ENCODE results near the gene SPTB.

Gene SPTB

DNA sequence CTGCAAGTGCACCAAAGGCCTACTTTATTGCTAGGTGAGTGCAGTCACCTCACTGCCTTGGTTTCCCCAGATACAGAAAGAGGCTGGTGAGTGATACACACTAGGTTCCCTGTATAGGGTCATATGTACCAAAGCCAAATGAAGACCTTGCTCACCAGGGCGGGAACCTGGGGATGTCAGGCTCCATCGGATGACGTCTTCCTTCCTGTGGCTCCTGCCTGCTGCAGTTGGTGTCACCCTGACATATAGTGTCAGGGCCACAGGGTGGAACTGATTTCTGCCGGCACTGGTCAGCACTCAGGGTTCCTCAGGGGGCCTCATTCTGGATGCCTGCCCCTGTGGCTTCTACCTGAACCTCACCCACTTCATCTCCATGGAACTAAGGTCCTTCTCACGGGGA is 132.4 kb downstream of the SPTB start:
- H3K9me3 ChIP-seq (ENCODE audit: control insufficient read depth, insufficient read depth, low read length), result no peaks in the 10 kb centered on the region
- no peak overlapping the region for H3K9ac ChIP-seq (ENCODE audit: low read depth, low read length)
- H3K4me1 ChIP-seq (ENCODE audit: control insufficient read depth, insufficient read depth, low read length), result no peaks in the 10 kb centered on the region
- H3K36me3 ChIP-seq (ENCODE audit: control insufficient read depth, insufficient read depth, low read length), result peaks cover 57% of the 10 kb centered on the region
- H3K4me3 ChIP-seq (ENCODE audit: low read depth, low read length), result no peak overlapping the region
- H3K27ac ChIP-seq (ENCODE audit: low read depth, low read length), result no peak overlapping the region
- no peaks in the 10 kb centered on the region for H3K27me3 ChIP-seq (ENCODE audit: control insufficient read depth, insufficient read depth, low read length)

- no peaks in the 10 kb centered on the region for H3K4me1 ChIP-seq (ENCODE audit: control insufficient read depth, insufficient read depth, low read length)
- no peaks in the 10 kb centered on the region for H3K9me3 ChIP-seq (ENCODE audit: control insufficient read depth, insufficient read depth, low read length)
- no peak overlapping the region for H3K27ac ChIP-seq (ENCODE audit: low read depth, low read length)
- no peak overlapping the region for H3K4me3 ChIP-seq (ENCODE audit: low read depth, low read length)
- no peaks in the 10 kb centered on the region for H3K27me3 ChIP-seq (ENCODE audit: control insufficient read depth, insufficient read depth, low read length)
- peaks cover 65% of the 10 kb centered on the region for H3K36me3 ChIP-seq (ENCODE audit: control insufficient read depth, insufficient read depth, low read length)
- H3K9ac ChIP-seq (ENCODE audit: low read depth, low read length), result no peak overlapping the region
These were observed 133.1 kb downstream of the SPTB start for GRCh38 chr14:64746298-64747250.

- Histone ChIP-seq H3K9ac (ENCODE audit: low read depth, low read length) (no peak overlapping the region), H3K4me1 (ENCODE audit: control insufficient read depth, insufficient read depth, low read length) (no peaks in the 10 kb centered on the region), H3K27ac (ENCODE audit: low read depth, low read length) (no peak overlapping the region), H3K4me3 (ENCODE audit: low read depth, low read length) (no peak overlapping the region), H3K27me3 (ENCODE audit: control insufficient read depth, insufficient read depth, low read length) (no peaks in the 10 kb centered on the region), H3K9me3 (ENCODE audit: control insufficient read depth, insufficient read depth, low read length) (no peaks in the 10 kb centered on the region), H3K36me3 (ENCODE audit: control insufficient read depth, insufficient read depth, low read length) (peaks cover 74% of the 10 kb centered on the region)
These were observed 134.1 kb downstream of the SPTB start for GRCh38 chr14:64745511-64746091.

GRCh38 chr14:64743061-64743460 is 136.6 kb downstream of the SPTB start:
- no peaks in the 10 kb centered on the region for H3K27me3 ChIP-seq (ENCODE audit: control insufficient read depth, insufficient read depth, low read length)
- peaks cover 95% of the 10 kb centered on the region for H3K36me3 ChIP-seq (ENCODE audit: control insufficient read depth, insufficient read depth, low read length)
- H3K9ac ChIP-seq (ENCODE audit: low read depth, low read length), result no peak overlapping the region
- no peak overlapping the region for H3K27ac ChIP-seq (ENCODE audit: low read depth, low read length)
- H3K4me1 ChIP-seq (ENCODE audit: control insufficient read depth, insufficient read depth, low read length), result no peaks in the 10 kb centered on the region
- no peak overlapping the region for H3K4me3 ChIP-seq (ENCODE audit: low read depth, low read length)
- H3K9me3 ChIP-seq (ENCODE audit: control insufficient read depth, insufficient read depth, low read length), result no peaks in the 10 kb centered on the region

- no peaks in the 10 kb centered on the region for H3K4me1 ChIP-seq (ENCODE audit: control insufficient read depth, insufficient read depth, low read length)
- no peak overlapping the region for H3K27ac ChIP-seq (ENCODE audit: low read depth, low read length)
- H3K4me3 ChIP-seq (ENCODE audit: low read depth, low read length), result no peak overlapping the region
- no peaks in the 10 kb centered on the region for H3K27me3 ChIP-seq (ENCODE audit: control insufficient read depth, insufficient read depth, low read length)
- H3K9me3 ChIP-seq (ENCODE audit: control insufficient read depth, insufficient read depth, low read length), result no peaks in the 10 kb centered on the region
- peaks cover 92% of the 10 kb centered on the region for H3K36me3 ChIP-seq (ENCODE audit: control insufficient read depth, insufficient read depth, low read length)
- no peak overlapping the region for H3K9ac ChIP-seq (ENCODE audit: low read depth, low read length)
These were observed 137.7 kb downstream of the SPTB start for GRCh38 chr14:64741961-64742360.

DNA sequence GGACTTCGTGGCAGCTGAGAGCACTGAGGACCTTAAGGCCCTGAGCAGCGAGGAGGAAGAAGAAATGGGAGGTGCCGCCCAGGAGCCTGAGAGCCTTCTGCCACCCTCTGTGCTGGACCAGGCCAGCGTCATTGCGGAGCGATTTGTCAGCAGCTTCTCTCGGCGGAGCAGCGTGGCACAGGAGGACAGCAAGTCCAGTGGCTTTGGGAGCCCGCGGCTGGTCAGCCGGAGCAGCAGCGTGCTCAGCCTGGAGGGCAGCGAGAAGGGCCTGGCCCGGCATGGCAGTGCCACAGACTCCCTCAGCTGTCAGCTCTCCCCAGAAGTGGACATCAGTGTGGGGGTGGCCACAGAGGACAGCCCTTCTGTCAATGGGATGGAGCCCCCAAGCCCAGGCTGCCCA is 138.5 kb downstream of the SPTB start:
- Histone ChIP-seq H3K4me1 (ENCODE audit: control insufficient read depth, insufficient read depth, low read length) (peaks cover 6% of the 10 kb centered on the region; the same call in 1 of the 2 replicates), H3K27ac (ENCODE audit: low read depth, low read length) (no peak overlapping the region), H3K9me3 (ENCODE audit: control insufficient read depth, insufficient read depth, low read length) (no peaks in the 10 kb centered on the region), H3K4me3 (ENCODE audit: low read depth, low read length) (no peak overlapping the region), H3K27me3 (ENCODE audit: control insufficient read depth, insufficient read depth, low read length) (no peaks in the 10 kb centered on the region), H3K9ac (ENCODE audit: low read depth, low read length) (no peak overlapping the region), H3K36me3 (ENCODE audit: control insufficient read depth, insufficient read depth, low read length) (peaks cover 87% of the 10 kb centered on the region)

DNA sequence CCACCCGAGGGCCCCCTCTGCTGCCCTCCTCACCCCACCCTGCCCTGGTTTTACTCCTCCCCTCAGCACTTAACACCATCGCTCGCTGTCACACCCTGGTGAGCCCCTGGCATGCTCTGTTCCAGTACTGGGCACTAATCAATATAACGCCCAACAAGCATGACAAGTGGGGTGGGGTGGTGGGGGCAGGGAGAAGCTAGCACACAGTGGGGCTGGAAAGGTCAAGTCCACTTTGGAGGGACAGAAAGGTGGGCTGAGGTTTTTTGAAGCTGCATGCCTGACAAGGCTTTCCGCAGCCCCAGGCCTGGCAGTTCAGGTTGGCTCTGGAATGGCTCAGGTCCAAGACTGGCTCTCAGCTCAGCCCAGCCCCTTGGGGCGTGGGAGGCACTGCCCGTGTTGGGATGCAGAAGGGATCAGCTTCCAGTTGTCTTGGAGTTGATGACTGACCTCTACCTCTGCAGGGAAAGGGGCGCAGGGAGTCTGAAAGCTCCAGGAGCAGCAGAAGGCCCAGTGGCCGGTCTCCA is 141.4 kb downstream of the SPTB start:
- Histone ChIP-seq H3K27ac (ENCODE audit: low read depth, low read length) (no peak overlapping the region), H3K4me3 (ENCODE audit: low read depth, low read length) (no peak overlapping the region), H3K27me3 (ENCODE audit: control insufficient read depth, insufficient read depth, low read length) (no peaks in the 10 kb centered on the region), H3K9ac (ENCODE audit: low read depth, low read length) (no peak overlapping the region), H3K4me1 (ENCODE audit: control insufficient read depth, insufficient read depth, low read length) (peaks cover 6% of the 10 kb centered on the region; the same call in 1 of the 2 replicates), H3K36me3 (ENCODE audit: control insufficient read depth, insufficient read depth, low read length) (peaks cover 69% of the 10 kb centered on the region), H3K9me3 (ENCODE audit: control insufficient read depth, insufficient read depth, low read length) (no peaks in the 10 kb centered on the region)

DNA sequence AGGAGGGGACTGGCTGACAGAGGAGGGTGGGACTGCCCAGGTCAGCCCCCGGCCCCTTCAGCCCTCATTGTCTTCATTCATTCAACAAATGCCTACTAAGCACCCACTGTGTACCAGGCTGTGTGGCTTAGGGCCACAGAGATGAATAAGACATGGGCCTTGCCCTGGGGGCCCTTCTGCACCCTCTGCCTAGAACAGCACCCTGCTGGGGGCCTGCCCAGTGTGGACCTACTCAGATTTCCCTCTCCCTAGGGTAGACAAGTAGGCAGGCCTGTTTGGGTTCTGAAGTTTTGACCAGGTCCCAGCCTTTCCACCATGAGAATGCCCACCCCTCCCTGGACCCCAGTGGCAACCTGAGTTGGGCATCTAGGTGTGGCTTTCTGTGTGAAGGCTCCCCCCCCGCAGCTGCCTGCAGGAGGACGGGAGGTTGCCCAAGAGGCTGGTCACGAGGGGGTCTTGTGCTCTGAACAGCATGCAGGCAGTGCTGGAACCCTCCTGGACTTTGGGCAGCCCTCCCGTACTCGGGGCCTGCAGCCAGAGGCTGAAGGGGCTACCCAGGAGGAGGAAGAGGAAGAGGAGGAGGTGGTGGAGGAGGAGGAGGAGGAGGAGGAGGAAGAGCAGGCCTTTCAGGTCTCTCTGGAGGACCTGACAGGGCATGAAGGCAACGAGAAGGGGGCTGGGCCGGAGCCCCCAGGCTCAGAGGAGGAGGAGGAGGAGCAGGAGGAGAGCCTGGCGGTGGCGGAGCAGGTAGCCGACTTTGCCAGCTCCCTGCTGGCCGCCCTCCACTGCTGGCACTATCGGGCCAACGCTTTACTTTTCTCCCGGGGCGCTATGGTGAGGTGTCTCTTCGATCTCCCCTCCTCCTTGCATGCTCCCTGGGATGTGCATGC is 142.1 kb downstream of the SPTB start:
- Histone ChIP-seq H3K9me3 (ENCODE audit: control insufficient read depth, insufficient read depth, low read length) (no peaks in the 10 kb centered on the region), H3K36me3 (ENCODE audit: control insufficient read depth, insufficient read depth, low read length) (peaks cover 67% of the 10 kb centered on the region), H3K9ac (ENCODE audit: low read depth, low read length) (no peak overlapping the region), H3K4me1 (ENCODE audit: control insufficient read depth, insufficient read depth, low read length) (peaks cover 6% of the 10 kb centered on the region; the same call in 1 of the 2 replicates), H3K4me3 (ENCODE audit: low read depth, low read length) (no peak overlapping the region), H3K27ac (ENCODE audit: low read depth, low read length) (no peak overlapping the region), H3K27me3 (ENCODE audit: control insufficient read depth, insufficient read depth, low read length) (no peaks in the 10 kb centered on the region)

- Histone ChIP-seq H3K9me3 (ENCODE audit: control insufficient read depth, insufficient read depth, low read length) (no peaks in the 10 kb centered on the region), H3K4me3 (ENCODE audit: low read depth, low read length) (no peak overlapping the region), H3K36me3 (ENCODE audit: control insufficient read depth, insufficient read depth, low read length) (peaks cover 67% of the 10 kb centered on the region), H3K9ac (ENCODE audit: low read depth, low read length) (no peak overlapping the region), H3K4me1 (ENCODE audit: control insufficient read depth, insufficient read depth, low read length) (peaks cover 6% of the 10 kb centered on the region; the same call in 1 of the 2 replicates), H3K27me3 (ENCODE audit: control insufficient read depth, insufficient read depth, low read length) (no peaks in the 10 kb centered on the region), H3K27ac (ENCODE audit: low read depth, low read length) (no peak overlapping the region)
These were observed 143.2 kb downstream of the SPTB start for GRCh38 chr14:64736271-64737169.

DNA sequence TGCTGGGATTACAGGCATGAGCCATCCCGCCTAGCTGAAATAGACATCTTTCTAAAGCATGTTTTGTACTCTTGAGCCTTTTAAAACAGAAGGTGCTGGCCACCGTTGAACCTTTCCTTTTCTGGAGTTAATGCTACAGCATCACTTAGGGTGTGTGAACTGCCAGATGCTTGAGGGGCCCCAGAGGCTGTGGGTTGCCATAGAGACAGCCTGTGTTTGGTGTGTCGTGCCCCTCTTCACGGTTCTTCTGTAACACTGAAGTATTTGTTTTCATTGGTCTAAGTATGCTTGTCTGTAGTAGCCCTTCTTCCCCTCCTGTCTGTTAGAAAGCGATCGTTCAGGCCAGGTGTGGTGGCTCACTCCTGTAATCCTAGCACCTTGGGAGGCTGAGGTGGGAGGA is 144.7 kb downstream of the SPTB start:
- no peaks in the 10 kb centered on the region for H3K9me3 ChIP-seq (ENCODE audit: control insufficient read depth, insufficient read depth, low read length)
- H3K4me1 ChIP-seq (ENCODE audit: control insufficient read depth, insufficient read depth, low read length), result peaks cover 6% of the 10 kb centered on the region; the same call in 1 of the 2 replicates
- H3K4me3 ChIP-seq (ENCODE audit: low read depth, low read length), result no peak overlapping the region
- H3K27ac ChIP-seq (ENCODE audit: low read depth, low read length), result no peak overlapping the region
- no peaks in the 10 kb centered on the region for H3K27me3 ChIP-seq (ENCODE audit: control insufficient read depth, insufficient read depth, low read length)
- H3K36me3 ChIP-seq (ENCODE audit: control insufficient read depth, insufficient read depth, low read length), result peaks cover 66% of the 10 kb centered on the region
- no peak overlapping the region for H3K9ac ChIP-seq (ENCODE audit: low read depth, low read length)
